NCI-H2227 treated with DMSO at 0.1 percent for 48 hours (cell line): Measurements from ENCODE around the gene PRR23E.

Source experiments
- DNase-seq: peaks from one replicate; lab custom pipeline; 2025; lab: John Stamatoyannopoulos, UW

Gene PRR23E

DNA sequence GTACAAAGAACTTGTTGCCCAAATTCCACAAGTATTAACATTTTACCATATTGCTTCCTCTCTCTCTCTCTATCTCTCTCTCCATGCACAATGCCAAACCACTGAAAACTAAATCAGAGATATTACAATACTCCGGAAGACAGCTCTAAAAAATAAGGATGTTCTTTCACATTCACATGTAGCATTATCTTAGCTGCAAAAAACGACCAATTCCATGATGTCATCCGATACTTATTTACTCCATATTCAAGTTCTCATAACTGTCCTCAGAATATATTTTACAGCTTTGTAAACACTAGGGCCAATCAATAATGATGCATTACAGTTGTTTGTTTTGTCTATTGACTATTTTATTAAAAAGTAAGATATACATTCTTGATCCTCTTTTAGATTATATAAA, 7.7 kb upstream of the PRR23E start:
- DNase-seq, result no peak

DNA sequence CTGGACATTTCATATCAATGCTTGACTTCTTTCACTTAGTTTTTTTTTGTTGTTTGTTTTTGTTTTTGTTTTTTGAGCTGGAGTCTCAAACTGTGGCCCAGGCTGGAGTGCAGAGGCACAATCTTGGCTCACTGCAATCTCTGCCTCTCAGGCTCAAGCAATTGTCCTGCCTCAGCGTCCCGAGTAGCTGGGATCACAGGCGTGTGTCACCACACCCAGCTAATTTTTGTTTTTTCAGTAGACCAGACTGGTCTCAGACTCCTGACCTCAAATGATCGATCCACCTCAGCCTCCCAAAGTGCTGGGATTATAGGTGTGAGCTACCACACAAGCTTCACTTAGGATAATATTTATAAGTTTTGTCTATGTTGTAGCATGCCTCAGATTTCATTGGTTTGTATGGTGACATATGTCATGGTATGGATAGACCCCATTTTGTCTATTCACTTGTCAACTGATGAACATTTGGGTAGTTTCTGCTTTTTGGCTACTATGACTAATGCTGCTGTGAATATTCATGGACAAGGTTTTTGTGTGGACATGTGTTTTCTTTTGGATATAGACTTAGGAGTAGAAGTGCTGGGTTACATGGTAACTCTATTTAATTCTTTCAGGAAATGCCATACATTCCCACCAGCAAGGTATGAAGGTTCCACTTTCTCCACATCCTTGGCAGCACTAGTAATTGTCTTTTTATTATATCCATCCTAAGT, 6.8 kb upstream of the PRR23E start:
- no peak for DNase-seq

DNA sequence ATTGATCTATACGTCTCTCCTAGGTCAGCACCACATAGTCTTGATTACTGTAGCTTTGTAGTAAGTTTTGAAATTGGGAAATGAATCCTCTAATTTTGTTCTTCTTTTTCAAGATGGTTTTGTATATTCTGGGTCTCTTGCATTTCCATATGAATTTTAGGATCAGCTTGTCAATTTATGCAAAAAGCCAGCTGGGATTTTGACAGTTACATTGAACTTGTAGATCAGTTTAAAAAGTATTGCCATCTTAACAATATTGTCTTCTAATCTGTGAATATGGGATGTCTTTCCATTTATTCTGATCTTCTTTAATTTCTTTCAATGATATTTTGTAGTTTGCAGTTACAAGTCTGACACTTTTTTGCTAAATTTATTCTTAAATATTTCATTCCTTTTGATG, 5.6 kb upstream of the PRR23E start:
- no peak for DNase-seq

DNA sequence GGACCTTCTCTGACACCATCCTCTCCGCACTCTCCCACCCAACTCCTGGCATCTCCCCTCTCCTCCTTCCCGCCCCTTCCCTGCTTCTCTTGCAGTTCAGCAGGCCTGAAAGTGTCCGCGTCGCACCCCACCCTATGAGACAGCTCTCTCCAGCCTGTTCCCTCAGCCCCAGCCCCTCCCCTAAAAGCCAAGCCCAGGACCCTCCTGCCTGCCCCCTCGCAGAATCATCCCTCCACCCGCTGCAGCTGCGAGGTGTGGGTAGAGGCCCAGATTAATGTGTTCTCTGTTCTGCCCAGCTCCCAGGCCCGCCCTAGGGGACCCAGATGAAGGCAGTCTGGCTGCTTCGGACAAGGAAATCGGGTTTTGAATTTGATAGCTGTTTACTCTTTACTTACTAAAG, 410 bp downstream of the PRR23E start:
- no peak for DNase-seq

DNA sequence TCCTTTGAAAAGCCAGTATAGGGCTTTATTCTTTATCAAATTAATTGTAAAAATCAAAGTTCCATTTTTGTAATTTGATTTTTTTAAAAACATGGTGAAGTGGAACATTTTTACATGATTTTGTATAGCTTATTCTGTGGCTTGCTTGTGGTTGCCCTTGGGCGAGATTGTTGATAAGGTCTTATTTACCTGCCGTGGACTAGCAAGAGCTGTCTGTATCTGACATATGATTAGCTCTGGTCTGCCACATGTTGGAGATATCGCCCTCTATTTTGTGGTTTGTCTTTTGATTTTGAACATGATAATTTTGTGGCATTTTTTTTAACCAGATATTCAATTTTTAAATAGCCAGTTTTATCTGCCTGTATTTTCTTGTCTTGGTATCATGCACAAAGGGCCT, 844 bp downstream of the PRR23E start:
- DNase-seq, result no peak

DNA sequence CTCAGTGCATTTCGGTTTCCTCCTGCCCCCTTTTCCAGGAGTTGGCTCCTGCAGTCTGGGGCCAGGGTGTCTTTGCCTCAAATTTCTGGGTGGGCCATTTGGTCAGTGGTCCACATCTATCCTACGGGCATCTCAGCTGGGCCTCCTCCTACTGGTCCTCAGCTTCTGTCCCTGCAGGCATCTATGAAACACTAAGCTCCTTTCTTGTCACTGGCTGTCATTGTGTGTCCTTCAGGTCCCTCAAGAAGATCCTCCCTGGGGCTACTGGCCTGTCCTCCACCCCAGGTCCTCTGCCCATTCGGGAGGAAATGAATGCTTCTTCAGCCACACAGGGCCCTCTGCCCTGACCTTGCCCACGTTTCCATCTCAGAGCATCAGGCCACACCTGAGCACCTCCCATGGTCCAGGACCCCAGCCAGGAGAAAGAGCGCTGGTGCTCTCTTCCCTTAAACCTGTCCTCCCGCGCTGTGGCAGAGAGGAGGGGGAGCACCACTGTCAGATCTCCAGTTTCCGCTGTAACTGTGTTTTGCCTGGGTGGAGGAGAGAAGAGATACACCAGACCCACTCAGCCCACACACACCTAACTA, 1.8 kb downstream of the PRR23E start:
- no peak for DNase-seq

DNA sequence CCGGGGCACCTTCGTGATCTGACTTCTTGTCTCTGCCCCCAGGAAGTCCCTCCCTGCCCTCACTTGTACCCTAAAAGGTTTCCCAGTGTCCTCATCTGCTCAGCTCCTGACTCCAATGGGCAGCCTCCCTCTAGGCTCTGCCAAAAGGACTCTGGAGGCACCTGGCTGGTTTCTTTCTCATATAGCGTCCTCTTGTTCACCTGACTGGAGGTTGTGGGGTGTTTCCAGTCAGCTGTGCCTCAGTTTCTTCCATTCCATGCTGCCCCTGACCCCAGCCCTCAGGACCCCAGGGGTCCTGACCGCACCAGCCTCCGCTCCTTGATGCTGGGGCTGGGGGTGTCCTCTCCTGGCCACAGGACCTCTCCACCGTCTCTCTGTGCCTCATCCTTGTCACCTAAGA, 2.5 kb downstream of the PRR23E start:
- no peak for DNase-seq

DNA sequence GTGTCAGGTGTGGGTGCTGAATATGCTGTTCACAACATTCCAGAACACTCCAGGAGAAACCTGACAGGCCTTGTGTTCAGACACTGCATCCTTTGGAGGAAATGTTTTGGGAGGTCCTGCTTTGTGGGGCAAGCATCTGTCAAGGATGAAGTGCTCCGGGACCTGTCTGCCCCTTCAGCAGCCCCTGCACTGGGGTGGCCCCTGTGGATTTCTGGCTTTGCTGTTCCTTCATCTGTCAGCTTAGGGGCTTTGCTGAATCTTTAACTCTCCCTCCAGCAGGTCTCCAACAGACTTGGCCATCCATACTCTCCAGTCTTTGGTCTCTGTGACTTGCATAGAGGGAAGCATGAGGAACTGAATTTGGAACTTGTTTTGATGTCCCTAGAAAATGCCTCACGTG, 3.1 kb downstream of the PRR23E start:
- no peak for DNase-seq

DNA sequence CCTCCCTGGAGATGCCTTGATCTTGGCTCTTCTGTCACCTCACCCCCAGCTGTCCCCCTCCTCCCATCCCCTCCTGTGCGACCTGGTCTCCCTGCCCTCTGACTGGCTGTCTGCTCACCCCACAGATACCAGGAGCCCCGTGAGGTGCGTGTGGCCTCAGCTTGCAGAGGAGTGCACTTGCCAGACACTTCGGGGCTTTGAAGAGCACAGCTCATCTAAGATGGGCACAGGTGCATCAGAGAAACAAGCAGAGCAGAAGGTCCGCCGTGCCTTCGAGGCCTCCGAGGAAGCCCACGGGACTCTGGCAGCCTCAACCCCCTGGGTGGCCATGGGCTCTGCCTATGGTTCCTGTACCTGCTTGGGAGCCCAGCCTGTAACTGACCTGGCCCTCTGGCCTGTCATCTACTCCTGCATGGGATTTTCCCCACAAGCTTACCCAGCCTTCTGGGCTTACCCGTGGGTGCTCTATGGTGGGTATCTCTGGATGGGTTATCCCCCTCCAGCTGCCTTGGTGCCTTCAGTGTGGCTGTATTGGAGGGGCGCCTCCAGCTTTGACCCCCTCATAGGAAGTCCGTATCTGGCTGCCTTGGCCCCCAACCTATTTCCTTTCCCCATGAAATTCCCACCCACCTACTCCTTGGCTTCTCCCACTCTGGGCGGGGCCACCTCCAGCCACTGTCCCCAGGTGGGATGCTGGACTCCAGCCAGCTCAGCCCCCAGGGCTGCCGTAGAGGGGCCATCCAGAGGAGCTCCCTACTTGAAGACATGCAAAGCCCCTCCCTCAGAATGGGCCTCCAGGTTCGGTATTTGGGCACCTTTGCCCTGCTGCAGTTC, 3.8 kb downstream of the PRR23E start:
- no peak for DNase-seq

DNA sequence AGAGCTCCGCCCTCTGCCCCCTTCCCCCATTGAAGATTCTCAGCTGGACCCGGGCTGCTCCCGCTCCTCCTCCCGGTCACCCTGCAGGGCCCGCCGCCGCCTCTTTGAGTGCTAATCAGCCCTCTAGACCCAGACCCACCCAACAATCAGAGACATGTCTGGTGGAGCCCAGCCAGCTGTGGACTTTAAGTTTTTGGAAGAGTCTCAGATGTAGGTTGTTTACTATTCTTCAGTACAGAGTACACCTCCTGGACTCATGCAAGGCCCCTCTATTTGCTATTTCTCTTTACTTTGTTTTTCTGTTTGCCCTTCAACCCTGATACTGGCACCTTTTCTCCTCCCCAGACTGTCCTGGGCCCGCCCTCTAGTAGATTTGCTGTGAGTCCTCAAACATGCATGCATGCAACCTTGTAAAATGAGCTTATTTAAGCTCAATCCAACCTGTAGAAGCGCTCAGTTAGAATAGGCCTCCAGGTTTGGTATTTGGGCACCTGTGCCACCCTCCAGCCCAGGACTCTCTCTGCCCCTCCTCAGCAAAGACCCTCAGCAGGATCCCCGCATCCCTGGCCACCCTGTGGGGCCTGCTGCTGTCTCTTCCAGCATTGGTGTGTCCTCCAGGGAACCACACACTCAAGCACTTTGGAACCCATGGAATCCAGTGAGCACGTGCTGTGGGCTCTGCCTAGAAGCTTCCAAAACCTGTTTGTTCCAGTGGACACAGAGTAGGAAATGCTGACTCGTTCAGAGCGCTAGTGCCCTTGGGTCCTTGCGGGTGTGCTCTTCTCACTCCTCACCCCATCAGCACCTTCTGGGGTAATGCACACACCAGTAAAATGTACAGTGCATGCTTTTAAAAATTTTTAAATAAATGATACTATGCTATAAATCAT, 4.6 kb downstream of the PRR23E start:
- no peak for DNase-seq

DNA sequence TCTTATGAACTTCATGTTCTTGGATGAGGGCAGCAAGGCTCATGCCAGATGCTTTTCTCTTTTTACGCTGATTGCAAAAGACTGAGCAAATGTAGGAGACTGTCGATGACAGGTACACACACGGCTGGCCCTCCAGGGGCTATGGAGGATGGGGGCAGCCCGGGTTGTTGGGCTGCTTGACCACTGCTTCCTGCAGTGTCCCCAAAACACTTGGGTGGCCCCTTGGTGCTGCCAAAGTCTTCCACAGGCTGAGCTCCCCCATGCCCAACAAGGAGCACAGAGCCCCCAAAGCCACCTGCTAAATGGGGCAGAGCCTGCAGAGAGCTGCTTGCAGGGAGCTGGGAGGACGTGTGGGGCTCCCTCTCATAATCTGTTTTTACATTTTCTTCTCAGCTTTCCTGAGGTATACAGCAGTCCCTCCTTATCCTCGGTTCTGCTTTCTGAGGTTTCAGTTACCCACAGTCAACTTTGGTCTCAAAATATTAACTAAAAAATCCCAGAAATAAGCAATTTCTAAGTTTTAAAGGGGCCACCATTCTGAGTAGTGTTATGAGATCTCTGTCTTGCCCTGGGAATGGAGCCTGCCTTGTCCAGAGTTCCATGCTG, 7.3 kb downstream of the PRR23E start:
- DNase-seq, result no peak

DNA sequence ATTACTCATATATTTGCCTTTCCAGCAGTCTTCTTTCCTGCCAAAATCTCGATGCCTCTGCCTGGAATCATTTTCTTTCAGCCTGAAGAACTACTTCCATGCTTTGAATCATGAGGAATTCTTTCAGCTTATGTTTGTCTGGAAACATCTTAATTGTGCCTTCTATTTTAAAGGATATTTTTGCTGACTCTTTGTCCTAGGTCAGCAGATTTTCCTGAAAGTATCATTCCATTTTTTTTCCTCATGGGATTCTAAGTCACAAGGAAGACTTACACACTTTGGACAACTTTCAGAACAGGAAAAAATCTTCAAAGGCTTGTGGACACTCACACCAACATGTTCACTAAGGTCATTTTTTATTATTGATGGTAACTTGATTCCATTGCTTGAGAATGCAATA, 10.1 kb downstream of the PRR23E start:
- DNase-seq, result no peak

DNA sequence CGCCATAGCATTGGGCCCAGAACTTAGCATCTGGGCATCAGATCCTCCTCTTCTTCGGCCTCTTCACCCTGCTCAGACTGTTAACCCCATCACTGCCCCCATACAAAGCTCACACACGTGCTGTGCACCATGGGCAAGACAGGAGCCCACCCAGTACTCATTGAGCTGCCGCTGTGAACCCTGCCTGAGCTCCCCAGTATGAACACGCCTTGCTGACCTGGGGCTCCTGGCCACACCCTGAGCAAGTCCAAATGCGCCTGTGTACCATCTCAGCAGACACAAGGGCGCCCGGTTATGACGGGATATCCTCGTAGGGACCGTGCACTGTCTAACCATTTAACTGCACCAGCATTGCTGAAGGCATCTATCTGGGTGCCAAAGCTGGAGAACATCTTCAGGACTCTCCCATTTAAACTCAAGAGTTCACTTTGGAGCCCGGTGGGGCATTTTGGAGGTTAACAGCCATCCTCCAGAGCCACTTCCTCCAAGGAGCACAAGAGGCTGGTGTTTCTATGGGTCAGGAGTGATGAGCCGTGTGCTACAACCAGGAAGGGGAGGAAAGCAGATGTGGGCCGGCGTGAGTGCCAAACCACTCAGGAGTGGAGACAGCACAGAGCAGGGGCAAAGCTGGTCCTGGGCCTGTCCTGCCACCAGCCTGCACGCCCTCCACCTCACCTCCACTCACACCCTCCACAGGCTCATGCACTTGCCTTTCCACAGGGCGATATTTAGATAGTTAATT, 12.1 kb downstream of the PRR23E start:
- DNase-seq, result no peak

DNA sequence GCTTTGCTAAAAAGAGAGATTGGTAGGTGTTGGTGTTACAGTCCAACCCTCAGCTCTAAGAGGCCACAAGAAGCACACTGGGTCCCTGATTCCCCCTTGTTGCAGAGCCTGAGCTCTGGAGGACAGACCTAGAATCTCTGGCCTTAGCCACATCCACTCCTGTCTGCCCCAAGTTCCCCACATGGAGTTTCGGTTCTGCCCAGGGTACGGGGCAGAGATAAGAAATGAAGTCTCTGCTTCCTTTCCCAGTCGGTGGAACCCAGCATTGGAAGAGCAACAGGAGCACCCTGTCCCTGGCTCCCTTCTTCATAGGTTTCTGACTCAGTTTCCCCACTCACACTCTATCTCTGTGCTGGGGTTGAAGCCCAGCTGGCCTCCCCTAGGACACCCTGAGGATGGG, 13.2 kb downstream of the PRR23E start:
- no peak for DNase-seq

DNA sequence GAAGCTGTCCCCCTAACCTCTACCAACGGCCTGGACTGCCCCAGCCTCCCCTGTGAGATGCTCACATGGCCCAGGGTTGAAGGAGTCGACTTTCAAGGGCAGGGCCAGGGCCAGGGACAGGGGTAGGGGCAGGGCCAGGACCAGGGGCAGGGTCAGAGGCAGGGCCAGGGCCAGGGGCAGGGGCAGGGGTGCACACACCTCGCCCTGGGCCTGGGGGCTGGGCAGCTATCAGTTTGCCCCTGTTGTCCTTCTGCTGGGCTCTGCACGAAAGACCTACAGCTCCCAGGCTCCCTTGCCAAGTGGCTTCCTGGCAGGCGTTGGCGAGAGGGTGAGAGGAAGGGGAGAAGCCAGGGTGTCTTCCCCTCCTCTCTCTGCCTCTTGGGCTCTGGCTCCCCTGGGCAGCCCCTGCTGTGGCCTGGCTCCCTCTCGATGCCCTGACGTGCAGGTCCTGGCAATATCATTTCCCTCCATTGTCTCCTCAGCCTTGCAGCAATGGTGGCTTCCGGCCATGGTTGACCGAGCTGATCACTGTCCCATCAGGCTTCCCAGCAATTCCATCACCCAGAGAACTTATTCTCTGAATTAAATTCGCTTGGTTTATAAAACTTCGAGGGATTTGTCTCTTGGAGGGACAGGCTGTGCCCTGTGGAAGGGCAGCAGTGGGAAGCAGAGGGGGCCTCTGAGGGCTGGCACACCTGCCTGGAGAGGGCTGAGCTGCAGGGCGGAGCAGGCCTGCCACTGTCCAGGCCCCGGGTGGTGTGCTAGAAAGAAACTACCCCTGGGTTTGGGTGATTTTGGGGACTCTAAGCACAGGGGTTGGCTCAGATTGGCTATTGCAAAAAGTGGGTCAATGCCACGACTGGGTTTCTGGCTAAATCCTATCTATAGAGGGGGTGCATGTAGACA, 13.9 kb downstream of the PRR23E start:
- no peak for DNase-seq

DNA sequence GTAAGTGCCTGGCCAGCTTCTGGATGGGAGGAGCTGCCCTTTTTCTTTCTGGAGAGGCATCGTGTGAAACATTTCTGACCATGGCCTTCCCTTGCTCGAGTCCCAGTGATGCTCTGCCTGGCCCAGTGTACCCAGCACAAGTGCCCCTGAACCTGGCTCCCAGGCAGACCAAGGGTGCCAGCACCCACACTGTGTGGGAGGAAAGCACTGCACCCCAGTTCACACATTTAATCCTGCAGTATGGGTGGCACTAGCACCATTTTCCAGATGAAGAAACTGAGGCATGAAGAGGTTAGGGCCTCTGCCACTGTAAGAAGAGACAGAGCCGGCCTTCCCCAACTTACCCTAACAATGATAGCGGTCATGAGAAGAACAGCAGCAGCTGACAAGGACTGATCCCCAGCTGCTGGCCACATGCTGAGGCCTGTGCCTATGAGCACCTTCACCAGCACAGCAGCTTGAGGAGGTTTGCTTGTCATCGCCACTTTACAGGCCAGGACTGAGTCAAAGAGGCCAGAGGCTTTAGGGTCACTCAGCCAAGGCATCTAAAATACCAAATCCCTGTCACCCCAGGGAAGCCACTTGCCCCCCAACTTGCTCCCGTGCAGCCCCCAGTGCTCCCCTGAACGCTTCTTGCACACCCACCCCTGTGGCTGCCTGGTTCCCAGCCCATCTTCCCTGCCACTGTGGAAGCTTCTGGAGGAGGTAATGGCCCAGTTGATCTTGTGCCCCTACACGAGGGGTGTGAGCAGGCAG, 15.0 kb downstream of the PRR23E start:
- DNase-seq, result no peak

DNA sequence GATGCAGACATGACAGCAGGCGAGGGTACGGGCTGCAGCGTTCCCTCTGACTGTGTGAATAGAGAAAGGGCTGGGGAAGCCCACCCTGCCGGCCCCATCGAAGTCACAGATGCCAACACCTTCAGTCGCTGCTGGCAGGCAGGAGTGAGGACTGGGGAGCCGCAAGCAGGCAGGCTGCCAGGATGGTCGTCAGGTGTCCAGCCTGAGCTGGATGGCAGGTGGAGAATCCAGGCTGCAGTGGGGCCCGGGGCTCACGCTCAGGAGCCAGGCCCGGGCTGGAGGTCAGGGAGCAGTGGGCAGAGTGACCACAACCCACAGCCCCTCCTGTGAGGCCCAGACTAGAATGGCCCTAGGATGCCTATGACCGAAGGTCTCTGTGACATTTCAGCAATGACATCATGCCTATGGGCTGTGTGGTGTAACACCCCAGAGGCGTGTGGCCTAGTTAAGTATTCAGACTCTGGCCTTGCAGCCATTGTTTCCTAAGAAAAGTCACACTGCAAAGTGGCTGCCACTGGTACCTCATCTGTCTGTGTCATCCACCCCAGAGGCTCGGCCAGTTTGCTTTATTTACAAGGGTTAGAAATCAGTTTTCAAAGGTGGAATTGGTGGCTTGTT, 15.7 kb downstream of the PRR23E start:
- DNase-seq, result no peak

DNA sequence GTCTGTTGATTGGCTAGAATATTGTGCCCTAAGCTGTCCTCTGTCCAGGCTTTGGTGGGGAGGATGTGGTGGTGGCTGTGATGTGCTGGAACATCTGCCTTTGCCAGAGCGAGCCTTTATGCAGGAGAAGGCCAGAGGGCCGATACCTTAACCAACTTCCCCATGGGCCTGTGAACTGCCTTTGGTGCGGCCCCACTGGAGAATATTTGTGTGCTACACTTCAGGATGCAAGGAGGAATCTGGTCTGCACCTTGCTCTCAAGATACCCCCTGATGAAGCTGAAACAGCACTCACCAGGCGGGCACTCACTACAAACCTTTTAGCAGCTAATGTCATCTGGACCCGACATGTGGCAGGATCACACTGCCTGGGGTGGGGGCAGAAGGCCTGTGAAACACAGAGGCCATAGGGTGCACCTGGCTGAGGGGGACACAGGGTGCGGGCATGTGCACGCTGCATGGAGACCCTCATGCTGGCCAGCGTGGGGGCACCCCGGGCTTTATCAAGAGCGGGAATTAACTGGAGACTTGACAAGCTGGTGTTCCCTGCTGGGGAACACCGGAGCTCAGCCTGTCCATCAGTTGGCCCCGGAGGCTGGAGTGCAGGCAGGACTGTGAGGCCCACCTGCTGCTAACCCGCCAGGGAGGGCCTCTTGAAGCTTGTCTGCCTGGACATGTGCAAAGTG, 16.4 kb downstream of the PRR23E start:
- no peak for DNase-seq
